Prostate gland (tissue), 2 donors: ENCODE results near the gene FOXG1.

ENCODE experiments used
- CTCF ChIP-seq, 4 experiments: fragments of 200-600 bp in 2 of 4; fragments of 450-650 bp in 2 of 4; sonication (generic) in 2 of 4; IDR thresholded peaks; 1 replicate in 3 of 4; 2 replicates in 1 of 4; pipeline ENCODE4 v1.5.1; 2016 to 2019; ENCODE audit warnings: antibody characterized with exemption in 4 of 4, mild to moderate bottlenecking in 2 of 4, moderate library complexity in 2 of 4
- POLR2A ChIP-seq: fragments of 450-650 bp; IDR thresholded peaks from one replicate; pipeline ENCODE4 v1.6.1; 2016; ENCODE audit warnings: antibody characterized with exemption, mild to moderate bottlenecking
- POLR2AphosphoS5 ChIP-seq: sonication (generic); formaldehyde crosslinking; IDR thresholded peaks from one replicate; pipeline ENCODE4 v1.6.1; 2017; ENCODE audit warnings: antibody characterized with exemption

GRCh38 chr14:28719130-28719529, 47.5 kb upstream of the FOXG1 start:
- TF ChIP-seq POLR2AphosphoS5 (no peak), CTCF (IDR thresholded peaks at IDR 0.05) (no peak), POLR2A (no peak)
